Colonic mucosa (tissue), 4 donors: Measurements from ENCODE around the gene SUN5. TPM values are rescaled to one million over a fixed set of nuclear protein-coding genes. Genes with fewer than 3 reads are reported as not detected.

Source experiments
- DNase-seq: peaks from one replicate; pipeline ENCODE4 v3.0.0-alpha.2; 2020
- H3K27ac ChIP-seq: fragments of 200-600 bp; one replicate; pipeline ENCODE4 v1.8.0; 2021
- H3K27me3 ChIP-seq: fragments of 200-600 bp; one replicate; pipeline ENCODE4 v1.8.0; 2021
- H3K36me3 ChIP-seq: fragments of 200-600 bp; one replicate; pipeline ENCODE4 v1.8.0; 2021
- H3K4me1 ChIP-seq: fragments of 200-600 bp; one replicate; pipeline ENCODE4 v1.8.0; 2021; ENCODE audit warnings: mild to moderate bottlenecking
- H3K4me3 ChIP-seq: fragments of 200-600 bp; one replicate; pipeline ENCODE4 v1.8.0; 2021
- H3K9ac ChIP-seq, 2 donors: one replicate each; pipeline ENCODE4 v1.7.0; 2013; ENCODE audit warnings: control low read depth in 2 of 2, low read depth in 2 of 2, low read length in 2 of 2
- H3K9me3 ChIP-seq: fragments of 200-600 bp; one replicate; pipeline ENCODE4 v1.8.0; 2021
- CTCF ChIP-seq: fragments of 200-600 bp; IDR thresholded peaks from one replicate; pipeline ENCODE4 v1.8.0; 2022; ENCODE audit warnings: antibody characterized with exemption, mild to moderate bottlenecking
- intact Hi-C: fragments of 100-400 bp; cut with DNase I; formaldehyde crosslinking; loops from one replicate; pipeline ENCODE4 v1.14.1; 2022
- total RNA-seq, 2 donors: library from RNA; stranded (reverse); fragmentation: NEBNext Ultra II Directional in 1 of 2; extraction: Animal tissue kit (Norgen Biotek cat#: 25700) in 1 of 2; gene quantifications; one replicate each; pipeline ENCODE4 v1.2.1, GENCODE V29; 2021
- donor health status: healthy.
- donor health status: DM: no; HTN: no; CAD: no.
- donor health status: DM: no; HTN: no; CAD: no.

The SUN5 gene
- total RNA-seq, 2 donors from 2014 or later: not detected

DNA sequence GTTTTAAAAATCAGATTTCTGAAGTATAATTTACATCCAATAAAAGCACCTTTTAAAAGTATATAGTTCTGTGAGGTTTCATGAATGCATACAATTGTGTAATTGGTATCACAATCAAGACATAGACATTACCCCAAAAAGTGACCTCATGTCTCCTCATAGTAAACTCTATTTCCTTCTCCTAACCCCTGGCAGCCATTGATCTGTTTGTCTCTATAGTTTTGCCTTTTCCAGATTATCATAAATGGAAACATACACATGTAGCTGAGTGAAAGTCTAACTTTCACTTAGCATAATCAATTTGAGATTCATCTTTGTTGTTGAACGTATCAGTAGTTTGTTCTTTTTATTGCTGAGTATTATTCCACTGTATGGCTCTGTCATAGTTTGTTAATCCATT is 57.6 kb downstream of the SUN5 start:
- no peaks in the 10 kb centered on the region for H3K36me3 ChIP-seq

DNA sequence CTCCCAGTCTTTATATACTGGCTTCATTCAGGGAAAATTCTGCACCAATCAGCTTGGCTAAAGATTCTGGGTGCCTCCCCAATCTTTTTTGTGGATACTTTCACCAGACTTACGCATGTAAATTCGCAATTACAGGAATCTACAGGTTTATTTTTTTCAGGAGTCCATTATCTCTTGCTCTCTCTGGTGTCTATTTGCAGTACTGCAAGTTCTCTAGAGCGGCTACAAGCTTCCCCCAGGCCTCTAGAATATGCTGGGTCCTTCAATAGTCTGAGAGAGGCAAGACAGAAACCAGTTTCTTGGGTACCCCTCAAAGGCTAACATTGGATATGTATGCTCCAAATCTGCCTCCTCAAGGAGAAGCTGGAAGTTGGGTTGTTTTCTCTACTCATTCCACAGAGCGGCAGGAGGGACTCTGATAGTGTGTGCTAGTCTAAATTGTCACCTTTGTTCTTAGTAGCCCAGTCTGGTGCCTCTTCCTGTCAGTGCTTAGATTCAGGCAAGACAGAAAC is 58.5 kb downstream of the SUN5 start:
- no peak overlapping the region for H3K27ac ChIP-seq
- intact Hi-C loops: no loop called here
- no peaks in the 10 kb centered on the region for H3K9me3 ChIP-seq
- no peaks in the 10 kb centered on the region for H3K27me3 ChIP-seq
- no peak overlapping the region for H3K9ac ChIP-seq
- no peak for TF ChIP-seq CTCF
- DNase-seq: no peak
- no peaks in the 10 kb centered on the region for H3K36me3 ChIP-seq
- no peaks in the 10 kb centered on the region for H3K4me1 ChIP-seq
- H3K4me3 ChIP-seq: no peak overlapping the region

More for the DNA sequence above, 57.6 kb downstream of the SUN5 start:
- Histone ChIP-seq H3K27me3 (no peaks in the 10 kb centered on the region), H3K4me1 (no peaks in the 10 kb centered on the region), H3K27ac (no peak overlapping the region), H3K4me3 (no peak overlapping the region), H3K9me3 (no peaks in the 10 kb centered on the region), H3K9ac (no peak overlapping the region)
- intact Hi-C loops: no loop called here
- no peak for DNase-seq
- TF ChIP-seq CTCF: no peak

- Histone ChIP-seq H3K36me3 (no peaks in the 10 kb centered on the region), H3K27me3 (no peaks in the 10 kb centered on the region), H3K9ac (no peak overlapping the region), H3K4me1 (no peaks in the 10 kb centered on the region), H3K9me3 (no peaks in the 10 kb centered on the region), H3K27ac (no peak overlapping the region), H3K4me3 (no peak overlapping the region)
- DNase-seq: no peak
- intact Hi-C loops: no loop called here
- no peak for TF ChIP-seq CTCF
These were observed 60.7 kb downstream of the SUN5 start for GRCh38 chr20:32943490-32944052.

- TF ChIP-seq CTCF: no peak
- Histone ChIP-seq H3K4me1 (no peaks in the 10 kb centered on the region), H3K9me3 (no peaks in the 10 kb centered on the region), H3K27ac (no peak overlapping the region), H3K9ac (no peak overlapping the region), H3K36me3 (no peaks in the 10 kb centered on the region), H3K27me3 (no peaks in the 10 kb centered on the region), H3K4me3 (no peak overlapping the region)
- intact Hi-C loops: no loop called here
- no peak for DNase-seq
These were observed 62.9 kb downstream of the SUN5 start for GRCh38 chr20:32941155-32941885.

DNA sequence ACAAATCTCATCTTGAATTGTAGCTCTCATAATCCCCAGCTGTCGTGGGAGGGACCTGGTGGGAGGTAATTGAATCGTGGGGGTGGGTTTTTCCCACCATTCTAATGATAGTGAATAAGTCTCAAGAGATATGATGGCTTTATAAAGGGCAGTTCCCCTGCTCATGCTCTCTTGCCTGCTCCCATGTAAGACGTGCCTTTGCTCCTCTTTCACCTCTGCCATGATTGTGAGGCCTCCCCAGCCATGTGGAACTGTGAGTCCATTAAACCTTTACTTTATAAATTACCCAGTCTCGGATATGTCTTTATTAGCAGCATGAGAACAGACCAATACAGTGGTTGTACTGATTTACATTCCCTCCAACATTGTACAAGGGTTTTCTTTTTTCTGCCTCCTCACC is 69.7 kb downstream of the SUN5 start:
- H3K27ac ChIP-seq: no peak overlapping the region
- DNase-seq: no peak
- intact Hi-C loops: no loop called here
- no peak for TF ChIP-seq CTCF
- no peak overlapping the region for H3K4me3 ChIP-seq
- H3K4me1 ChIP-seq: no peaks in the 10 kb centered on the region
- no peaks in the 10 kb centered on the region for H3K36me3 ChIP-seq
- no peak overlapping the region for H3K9ac ChIP-seq
- no peaks in the 10 kb centered on the region for H3K27me3 ChIP-seq
- no peaks in the 10 kb centered on the region for H3K9me3 ChIP-seq

Other genes starting within 250 kb of the SUN5 start
- 1 to 10 TPM in 1 of 2 donors, under 1 TPM in 1; 0.80 to 3.3 TPM for gene DNMT3B, start 242.0 kb downstream of the SUN5 start, total RNA-seq
- gene MAPRE1, start 184.5 kb downstream of the SUN5 start, total RNA-seq: 100 to 1,000 TPM in 1 of 2 donors, 10 to 100 TPM in 1; 88.7 to 101 TPM
- under 1 TPM; 0.11 to 0.72 TPM for gene EFCAB8, start 145.5 kb downstream of the SUN5 start, total RNA-seq
- gene BPIFB2, start 3.3 kb upstream of the SUN5 start, total RNA-seq: under 1 TPM in 1 of 2 donors, not detected in 1; 0.35 TPM
- gene BPIFB6, start 27.2 kb upstream of the SUN5 start, total RNA-seq: not detected
- not detected for gene BPIFB3, start 49.5 kb upstream of the SUN5 start, total RNA-seq
- not detected for gene BPIFB4, start 75.2 kb upstream of the SUN5 start, total RNA-seq
- not detected for gene BPIFA2, start 163.7 kb upstream of the SUN5 start, total RNA-seq
- not detected for gene BPIFA3, start 212.9 kb upstream of the SUN5 start, total RNA-seq
- not detected for gene BPIFA1, start 231.6 kb upstream of the SUN5 start, total RNA-seq